Uterus (tissue), 2 donors: Measurements from ENCODE around the gene NSL1.

Experiments
- CTCF ChIP-seq, 4 experiments: fragments of 200-600 bp in 2 of 4; fragments of 450-650 bp in 2 of 4; sonication (generic) in 2 of 4; IDR thresholded peaks; one replicate each; pipeline ENCODE4 v1.5.1; 2016 to 2019; ENCODE audit warnings: antibody characterized with exemption in 4 of 4, mild to moderate bottlenecking in 2 of 4, moderate library complexity in 1 of 4
- POLR2A ChIP-seq, 2 donors: fragments of 450-650 bp; IDR thresholded peaks; one replicate each; pipeline ENCODE4 v1.6.1; 2016; ENCODE audit warnings: antibody characterized with exemption in 2 of 2, mild to moderate bottlenecking in 1 of 2, moderate library complexity in 1 of 2

- TF ChIP-seq POLR2A (IDR thresholded peaks at IDR 0.05) (no peak), CTCF (IDR thresholded peaks at IDR 0.05) (no peak)
Observed at GRCh38 chr1:212824201-212824600, 32.6 kb upstream of the NSL1 start.
